Measurements from ENCODE around the gene KIF6.

DNA sequence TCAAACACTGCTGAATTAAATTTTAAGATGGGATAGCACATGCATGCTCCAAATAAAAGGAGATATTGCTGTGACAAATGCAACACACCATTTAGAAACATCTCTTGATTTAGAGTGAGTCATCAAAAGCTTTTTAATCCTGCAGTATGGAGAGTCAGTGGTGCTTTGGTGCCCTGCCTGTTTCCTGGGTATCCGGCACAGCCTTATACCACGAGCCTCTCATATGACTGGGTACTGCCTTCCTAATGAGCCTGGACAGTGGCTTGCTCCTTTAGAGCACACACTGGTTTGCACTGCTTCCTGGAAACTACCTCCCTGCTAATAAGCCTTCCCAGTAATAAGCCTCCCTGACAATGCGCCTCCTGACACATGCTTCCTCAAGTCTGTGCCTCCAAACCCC is 337.4 kb downstream of the KIF6 start:
- TF ChIP-seq POLR2AphosphoS5 (IDR thresholded peaks at IDR 0.05) (no peak), POLR2A (IDR thresholded peaks at IDR 0.05) (no peak)
- TF ChIP-seq, protein P1, sequence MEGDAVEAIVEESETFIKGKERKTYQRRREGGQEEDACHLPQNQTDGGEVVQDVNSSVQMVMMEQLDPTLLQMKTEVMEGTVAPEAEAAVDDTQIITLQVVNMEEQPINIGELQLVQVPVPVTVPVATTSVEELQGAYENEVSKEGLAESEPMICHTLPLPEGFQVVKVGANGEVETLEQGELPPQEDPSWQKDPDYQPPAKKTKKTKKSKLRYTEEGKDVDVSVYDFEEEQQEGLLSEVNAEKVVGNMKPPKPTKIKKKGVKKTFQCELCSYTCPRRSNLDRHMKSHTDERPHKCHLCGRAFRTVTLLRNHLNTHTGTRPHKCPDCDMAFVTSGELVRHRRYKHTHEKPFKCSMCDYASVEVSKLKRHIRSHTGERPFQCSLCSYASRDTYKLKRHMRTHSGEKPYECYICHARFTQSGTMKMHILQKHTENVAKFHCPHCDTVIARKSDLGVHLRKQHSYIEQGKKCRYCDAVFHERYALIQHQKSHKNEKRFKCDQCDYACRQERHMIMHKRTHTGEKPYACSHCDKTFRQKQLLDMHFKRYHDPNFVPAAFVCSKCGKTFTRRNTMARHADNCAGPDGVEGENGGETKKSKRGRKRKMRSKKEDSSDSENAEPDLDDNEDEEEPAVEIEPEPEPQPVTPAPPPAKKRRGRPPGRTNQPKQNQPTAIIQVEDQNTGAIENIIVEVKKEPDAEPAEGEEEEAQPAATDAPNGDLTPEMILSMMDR (IDR thresholded peaks at IDR 0.05): no peak
